Mucosa of gallbladder (tissue), 1 donor: ENCODE measurements around the gene PDXK. TPM values are rescaled to one million over a fixed set of nuclear protein-coding genes. Genes with fewer than 3 reads are reported as not detected.

Experiments
- DNase-seq: peaks from one replicate; pipeline ENCODE4 v3.0.0-alpha.2; 2020; ENCODE audit warnings: low spot score
- total RNA-seq: library from RNA; stranded (reverse); gene quantifications from one replicate; pipeline ENCODE4 v1.2.1, GENCODE V29; 2021
- donor health status: DM: no; HTN: no; CAD: no.

Gene PDXK
- total RNA-seq, 1 donor from 2014 or later: 188 TPM

DNA sequence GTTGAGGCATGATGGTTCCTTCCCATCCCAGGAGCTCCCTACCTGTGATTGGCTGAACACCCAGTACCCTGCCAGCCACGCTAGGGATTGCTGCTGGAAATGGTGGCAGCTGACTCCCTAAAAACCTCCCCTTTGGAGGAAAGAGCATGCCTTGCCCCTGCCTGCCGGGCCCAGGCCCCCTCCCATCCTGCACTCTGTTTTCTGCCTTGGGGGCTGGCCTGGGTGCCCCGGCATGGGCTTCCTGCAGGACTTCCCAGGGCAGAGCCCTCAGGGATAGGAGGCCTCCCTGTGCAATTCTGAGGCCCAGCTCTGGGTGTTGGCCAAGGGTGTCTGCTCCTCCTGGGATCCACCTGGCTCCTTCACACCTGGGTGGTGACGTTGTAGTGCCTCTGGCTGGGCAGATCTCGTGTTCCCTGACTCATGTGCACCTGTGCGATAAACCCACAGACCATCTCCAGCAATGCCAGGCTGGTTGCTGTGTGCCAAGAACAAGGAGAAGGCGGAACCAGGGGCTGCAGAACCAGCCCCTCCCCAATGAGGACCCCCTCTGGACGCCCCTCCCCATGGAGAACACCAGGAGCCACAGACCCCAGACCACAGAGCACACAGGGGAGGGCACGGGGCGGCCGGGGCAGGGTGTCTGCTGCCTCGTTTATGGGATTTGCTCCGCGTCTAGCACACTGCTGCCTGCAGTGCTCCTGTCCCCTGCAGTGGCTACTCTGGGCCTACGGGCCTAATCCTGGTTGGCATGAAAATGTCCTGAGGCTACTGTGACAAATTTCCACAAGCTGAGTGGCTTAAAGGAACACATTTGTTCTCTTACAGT, 43.6 kb downstream of the PDXK start:
- no peak for DNase-seq

DNA sequence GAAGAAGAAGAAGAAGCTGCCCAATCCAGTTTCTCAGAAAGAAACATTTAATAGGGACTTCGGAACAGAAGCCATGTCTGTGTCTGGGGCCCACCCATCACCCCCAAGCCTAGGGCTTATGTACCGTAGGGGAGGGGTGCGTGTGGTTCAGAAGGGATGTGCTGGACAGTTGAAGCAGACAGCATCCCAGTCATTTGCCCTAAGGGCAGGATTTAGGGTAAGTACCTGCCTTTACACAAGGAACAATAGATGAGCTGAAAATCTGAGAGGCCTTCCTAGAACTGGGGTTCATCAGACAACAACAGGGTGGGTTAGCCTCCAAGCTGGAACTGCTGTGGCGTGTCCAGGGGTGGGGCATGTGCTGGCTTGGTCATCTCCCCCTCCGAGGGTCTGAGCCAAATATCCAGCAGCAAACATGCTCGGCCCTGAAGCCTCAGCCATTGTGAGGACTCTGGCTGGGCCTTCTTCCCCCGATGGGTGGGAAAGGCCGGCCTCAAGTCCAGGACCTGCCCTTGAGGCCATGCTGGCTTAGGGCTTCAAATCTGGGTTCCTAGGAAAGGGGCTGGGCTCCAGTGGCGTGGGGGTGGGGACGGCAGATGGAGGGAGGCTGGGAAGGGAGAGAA, 45.1 kb downstream of the PDXK start:
- no peak for DNase-seq

GRCh38 chr21:43764576-43765495, 45.9 kb downstream of the PDXK start:
- DNase-seq: no peak

GRCh38 chr21:43766734-43767497, 48.0 kb downstream of the PDXK start:
- DNase-seq: peak; percentile 33

DNA sequence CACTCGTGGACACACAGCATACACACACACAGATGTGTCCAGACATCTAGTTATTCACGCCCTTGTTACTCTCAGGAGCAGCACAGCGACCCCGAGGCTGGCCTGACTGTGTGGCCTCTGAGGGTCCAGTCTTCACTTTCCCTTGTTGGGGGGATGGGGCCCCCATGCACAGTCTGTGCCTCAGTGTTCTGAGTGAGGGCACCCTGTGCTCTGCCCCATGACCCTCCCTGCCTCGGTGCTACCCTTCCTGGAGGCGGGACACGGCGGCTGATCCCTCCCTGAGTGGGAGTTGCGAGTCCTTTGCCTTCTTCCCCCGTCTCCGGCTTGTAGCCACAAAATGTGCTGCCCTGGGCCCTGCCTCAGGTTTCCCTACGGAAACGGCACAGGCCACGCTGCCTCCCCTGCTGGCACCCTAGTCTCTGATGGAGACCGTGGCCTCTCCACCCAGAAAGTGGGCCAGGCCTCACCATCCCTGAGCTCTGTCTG, 48.6 kb downstream of the PDXK start:
- no peak for DNase-seq

DNA sequence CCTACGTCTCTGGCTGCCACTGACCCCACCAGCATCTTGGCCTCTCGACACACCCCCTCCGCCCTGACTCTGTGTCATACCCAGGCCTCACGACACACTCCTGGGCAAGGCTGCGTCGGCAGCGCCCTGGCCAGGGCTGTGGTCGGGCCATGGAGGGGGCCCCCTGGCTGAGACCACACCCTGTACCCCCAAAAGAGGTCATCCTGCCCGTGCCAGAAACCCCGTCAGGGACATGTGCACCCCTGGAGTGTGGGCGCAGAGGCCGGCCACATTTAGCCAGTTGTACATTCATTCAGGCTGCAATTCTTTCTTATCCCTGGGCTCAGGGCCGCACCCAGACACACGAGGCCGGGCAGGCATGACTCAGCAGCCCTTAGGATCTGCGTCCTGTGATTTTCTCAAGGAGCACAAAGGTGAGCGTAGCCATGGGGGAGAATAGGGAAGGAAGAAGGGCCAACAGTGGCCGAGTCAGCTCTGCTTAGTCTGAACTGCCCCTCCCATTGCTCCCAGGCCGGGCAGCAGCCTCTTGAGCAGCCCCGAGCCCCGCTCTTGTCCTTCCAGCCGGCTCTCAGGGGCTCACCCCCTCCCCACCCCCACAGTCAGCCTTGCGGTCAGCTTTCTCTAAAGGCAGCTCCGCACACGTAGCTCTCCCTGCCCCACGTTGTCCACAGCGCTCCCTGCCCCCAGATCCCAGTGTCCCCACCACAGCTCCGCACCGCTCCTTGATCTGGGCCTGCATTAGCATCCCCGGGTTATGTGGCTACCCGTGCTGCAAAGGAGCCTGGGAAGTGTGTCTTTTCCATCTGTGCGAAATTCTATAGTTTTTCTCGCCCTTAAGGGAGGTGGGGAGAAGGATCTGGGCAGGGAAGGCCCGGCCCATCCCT, 49.3 kb downstream of the PDXK start:
- peak; percentile 77 for DNase-seq

- DNase-seq: no peak
These were observed 49.9 kb downstream of the PDXK start for GRCh38 chr21:43768868-43769167.

GRCh38 chr21:43769325-43769958, 50.5 kb downstream of the PDXK start:
- DNase-seq: no peak

DNA sequence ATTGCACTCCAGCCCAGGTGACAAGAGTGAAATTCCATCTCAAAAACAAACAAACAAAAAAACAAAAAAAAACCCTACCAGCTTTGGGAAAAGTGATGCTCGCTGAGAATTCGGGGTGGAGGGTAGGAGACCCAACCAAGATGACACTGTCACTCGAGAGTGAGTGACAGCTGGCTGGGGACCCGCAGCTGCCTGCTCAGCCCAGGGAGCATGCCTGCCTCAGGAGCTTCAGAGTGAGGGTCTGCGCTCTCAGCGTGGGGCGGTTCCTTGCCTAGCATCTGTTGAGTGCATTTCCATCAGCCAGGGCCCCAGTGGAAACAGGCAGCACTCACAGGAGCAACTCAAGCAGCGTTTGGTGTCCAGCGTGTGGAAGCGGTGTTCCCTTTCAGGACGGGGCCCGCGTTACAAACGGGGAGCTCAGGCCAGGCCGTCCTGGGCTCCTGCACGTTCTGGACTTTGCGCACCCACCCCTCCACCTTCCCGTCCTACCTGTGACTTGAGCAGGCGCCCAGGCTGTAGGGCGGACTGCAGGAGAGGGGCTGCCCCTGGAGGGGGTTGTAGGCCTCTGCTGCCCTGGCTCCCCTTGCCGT, 51.2 kb downstream of the PDXK start:
- no peak for DNase-seq

DNA sequence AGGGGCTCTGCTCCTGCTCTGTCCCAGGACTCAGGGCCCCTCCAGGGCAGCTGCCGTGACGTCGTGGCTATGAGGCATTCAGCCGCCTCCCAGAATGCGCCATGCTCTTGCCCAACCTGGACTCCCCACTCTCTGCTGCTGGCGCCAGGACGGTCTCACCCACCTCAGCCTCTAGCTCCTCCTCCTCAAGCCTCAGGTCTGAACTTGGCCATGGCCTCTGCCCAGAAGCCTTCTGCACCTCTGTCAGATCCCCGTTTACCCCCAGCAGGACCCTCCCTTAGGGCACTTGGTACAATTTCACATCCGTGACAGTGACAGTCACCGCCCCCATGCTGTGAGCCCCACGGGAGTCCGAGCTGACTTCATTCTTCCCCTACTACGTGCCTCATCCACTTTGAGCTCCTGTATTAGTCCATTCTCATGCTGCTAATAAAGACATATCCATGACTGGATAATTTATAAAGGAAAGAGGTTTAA, 52.3 kb downstream of the PDXK start:
- no peak for DNase-seq

- no peak for DNase-seq
These were observed 52.9 kb downstream of the PDXK start for GRCh38 chr21:43771698-43772424.

- DNase-seq: no peak
These were observed 53.5 kb downstream of the PDXK start for GRCh38 chr21:43772425-43772821.

DNA sequence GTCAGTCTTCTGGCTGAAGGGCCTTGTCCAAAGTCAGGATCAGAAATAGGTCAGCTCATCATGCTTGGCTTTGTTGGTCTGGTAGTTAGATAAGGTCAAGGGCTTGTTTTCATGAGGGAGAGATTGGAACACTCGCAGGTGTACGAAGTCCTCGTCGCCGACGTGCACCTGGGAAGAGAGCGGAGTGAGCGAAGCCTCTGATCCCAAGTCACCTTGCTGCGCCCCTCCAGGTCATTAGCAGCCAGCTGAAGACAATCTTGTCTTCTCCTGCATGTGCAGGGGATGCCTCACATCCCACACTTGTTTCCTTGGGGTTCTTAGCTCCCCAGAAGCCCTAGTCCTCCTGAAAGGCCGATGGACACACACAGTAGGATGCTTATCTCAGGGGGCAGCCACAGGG, 55.2 kb downstream of the PDXK start:
- no peak for DNase-seq

DNA sequence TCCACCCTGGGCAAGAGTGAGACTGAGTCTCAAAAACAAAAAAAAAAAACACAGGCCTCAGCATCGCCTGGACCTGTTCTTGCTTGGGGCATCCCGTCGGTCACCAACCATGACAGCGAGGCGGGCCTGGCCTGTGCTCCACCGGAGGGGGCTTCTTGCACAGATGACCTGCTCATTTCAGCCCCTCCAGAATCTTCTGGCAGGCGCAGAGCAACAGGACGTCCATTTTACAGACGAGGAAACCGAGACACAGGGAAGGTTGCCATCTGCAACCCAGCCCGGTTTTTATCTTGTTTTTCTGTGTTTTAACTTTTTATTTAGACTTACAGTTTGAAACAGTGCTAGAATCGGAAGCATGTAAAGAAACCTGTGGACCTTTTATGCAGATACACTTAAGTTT, 56.3 kb downstream of the PDXK start:
- DNase-seq: no peak

GRCh38 chr21:43775795-43776430, 57.0 kb downstream of the PDXK start, which contains the start of gene CSTB:
TSS of gene CSTB (minus strand) at chr21:43776308. CDS start at chr21:43776269, 39 bp downstream.
- DNase-seq: peak; percentile 78

DNA sequence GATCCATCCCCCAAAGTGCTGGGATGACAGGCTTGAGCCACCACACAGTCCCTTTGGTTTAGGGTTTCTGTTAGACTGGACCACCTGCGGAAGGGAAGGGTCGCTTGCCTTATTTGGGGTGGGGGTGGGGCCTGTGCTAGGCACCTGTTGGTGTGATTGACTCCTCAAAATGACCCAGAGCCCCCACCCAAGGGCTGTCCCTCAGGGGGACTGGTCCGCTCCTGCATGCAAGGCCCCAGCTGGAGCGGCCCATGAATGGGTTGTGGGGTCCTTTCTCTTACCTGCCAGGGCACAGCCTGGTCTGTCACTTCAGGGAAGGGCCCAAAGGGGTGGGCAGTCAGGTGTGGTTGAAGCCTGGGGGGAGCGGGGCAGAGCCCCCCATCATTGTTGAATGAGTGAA, 59.0 kb downstream of the PDXK start:
- no peak for DNase-seq

GRCh38 chr21:43778469-43779335, 59.8 kb downstream of the PDXK start:
- no peak for DNase-seq
